Activated T-helper 1 cell treated with Interleukin-2 at 50 U/mL for 16 hours (primary cell): ENCODE measurements around the gene KCNH5.

ENCODE experiments used
- DNase-seq: peaks from one replicate; pipeline ENCODE4 v3.0.0-alpha.2; 2020; ENCODE audit warnings: low read depth

The KCNH5 gene

GRCh38 chr14:62673014-62673755, 372.1 kb downstream of the KCNH5 start:
- DNase-seq: no peak

- DNase-seq: no peak
Observed at GRCh38 chr14:62670526-62670925, 374.7 kb downstream of the KCNH5 start.

DNA sequence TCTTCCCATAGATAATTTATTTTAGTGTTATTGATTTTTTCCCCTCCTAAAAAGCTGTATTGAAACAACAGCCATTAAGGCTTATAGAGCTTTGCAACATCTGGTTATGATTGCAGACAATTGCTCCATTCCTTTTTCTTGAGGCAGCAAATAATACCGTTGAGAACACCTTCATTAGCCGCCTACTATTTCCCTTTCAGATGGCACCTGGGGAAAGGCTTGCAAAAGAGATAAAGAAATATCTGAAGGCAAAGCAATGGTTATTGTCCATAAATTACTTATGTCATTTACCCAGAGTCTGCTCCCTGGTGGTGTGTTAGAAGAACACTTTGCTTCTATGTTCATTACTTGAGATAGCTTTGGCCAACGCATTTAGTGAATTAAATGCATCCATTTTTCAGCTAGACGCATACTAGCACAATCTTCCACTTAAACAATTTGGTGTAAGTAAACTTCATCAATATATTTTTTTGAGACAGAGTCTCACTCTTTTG, 377.8 kb downstream of the KCNH5 start:
- no peak for DNase-seq

GRCh38 chr14:62665286-62665685, 380.0 kb downstream of the KCNH5 start:
- DNase-seq: no peak

DNA sequence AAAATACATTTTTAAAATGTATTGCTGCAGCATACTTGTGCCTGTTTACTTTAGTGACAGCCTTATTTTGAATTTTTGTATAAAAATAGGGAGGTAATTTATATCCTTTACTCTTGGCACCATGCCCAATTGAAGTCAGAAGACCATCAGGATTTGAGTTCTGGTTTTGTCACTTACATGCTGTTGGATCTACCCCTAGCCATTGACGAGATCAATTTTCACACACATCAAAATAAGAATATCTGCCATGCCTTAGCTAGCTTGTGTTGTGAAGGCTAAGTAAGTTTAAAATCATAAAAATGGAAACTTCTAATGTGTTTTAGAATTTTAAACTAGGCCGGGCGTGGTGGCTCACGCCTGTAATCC, 381.8 kb downstream of the KCNH5 start:
- DNase-seq: no peak

DNA sequence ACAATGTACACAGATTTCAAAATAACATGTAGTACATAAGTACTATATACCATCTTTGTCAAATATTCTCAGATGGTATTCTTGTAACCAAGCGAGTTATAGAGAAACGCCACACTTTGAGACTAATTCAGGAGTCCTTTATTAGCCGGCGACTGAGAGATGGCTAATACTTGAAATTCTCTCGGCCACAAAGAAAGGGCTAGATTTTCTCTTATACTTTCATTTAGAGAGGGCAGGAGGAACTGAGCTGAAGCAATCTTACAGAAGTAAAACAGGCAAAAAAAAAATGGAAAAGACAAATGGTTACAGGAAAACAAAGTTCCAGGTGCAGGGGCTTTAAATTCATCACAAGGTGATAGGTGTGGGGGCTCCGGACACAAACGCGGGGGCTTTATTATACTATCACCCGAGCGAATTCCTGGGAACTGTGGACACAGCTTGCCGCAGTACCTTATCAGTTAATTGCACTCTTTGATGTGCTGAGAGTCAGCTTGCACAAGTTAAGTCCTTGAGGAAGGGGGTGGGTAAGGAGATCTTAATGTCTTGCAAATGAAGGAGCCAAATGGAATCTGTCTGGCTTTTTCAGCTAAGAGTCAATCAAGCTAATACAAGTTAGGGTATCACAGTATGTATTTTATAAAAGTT, 382.3 kb downstream of the KCNH5 start:
- DNase-seq: no peak

DNA sequence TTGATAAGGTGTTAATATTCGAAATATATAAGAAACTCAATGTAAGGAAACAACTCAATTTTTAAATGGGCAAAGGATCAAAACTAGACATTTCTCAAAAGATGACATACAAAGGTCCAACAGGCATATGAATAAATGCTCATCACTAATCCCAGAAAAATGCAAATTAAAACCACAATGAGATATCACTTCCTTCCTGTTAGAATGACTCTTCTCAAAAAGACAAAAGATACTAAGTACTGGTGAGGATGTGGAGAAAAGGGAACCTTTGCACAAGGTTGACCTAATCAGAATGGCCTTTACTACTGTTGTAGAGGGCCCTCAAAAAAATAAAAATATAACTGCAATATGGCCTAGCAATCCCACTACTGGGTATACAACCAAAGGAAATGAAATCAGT, 383.4 kb downstream of the KCNH5 start:
- DNase-seq: no peak

DNA sequence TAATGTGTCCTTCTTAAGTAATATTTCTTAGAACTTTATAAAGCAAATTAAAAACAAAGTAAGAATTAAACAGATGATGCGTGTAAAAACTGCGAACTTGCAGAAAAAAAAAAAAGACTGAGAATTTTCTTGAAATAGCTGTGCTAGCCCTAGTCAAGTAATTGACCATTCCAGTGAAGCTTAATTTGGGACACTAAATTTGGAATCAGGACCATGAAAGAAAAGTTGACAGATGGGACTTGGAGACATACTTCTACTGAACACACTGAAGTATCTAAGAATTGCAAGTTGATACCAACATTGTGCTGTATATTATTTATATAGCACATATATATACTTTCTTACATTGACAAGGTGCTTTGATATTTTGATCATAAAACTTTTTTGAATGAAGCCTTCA, 386.6 kb downstream of the KCNH5 start:
- no peak for DNase-seq

- no peak for DNase-seq
Observed at GRCh38 chr14:62657376-62657775, 387.9 kb downstream of the KCNH5 start.

GRCh38 chr14:62655166-62655565, 390.1 kb downstream of the KCNH5 start:
- DNase-seq: no peak

DNA sequence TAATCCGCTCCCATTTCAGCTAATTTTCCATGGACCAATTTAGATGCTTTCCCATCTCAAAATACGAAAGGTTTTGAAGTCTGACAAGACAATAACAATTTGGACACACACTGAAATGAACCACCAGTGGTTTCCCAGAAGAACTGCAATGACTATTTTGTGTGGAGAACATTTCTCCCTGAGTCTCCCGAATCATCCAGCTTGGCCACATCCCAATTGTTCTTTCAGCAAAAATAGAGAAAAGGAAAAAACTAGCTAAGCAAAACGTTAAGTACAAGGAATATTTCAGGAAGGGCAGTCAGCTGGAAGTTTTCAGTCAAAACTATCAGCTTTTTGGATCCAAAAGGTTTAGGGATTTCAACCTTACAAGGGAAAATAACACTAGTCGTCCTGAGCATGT, 390.6 kb downstream of the KCNH5 start:
- DNase-seq: no peak
